Astrocyte (in vitro differentiated cells and primary cell): Measurements from ENCODE around the gene MKI67.

Source experiments
- EZH2 ChIP-seq: IDR thresholded peaks from 2 replicates; pipeline ENCODE4 v1.6.1; 2012; ENCODE audit warnings: mild to moderate bottlenecking, low read length, inconsistent platforms; ENCODE audit not compliant: insufficient read depth
- TF ChIP-seq, protein P1 (sequence below): IDR thresholded peaks from 2 replicates; pipeline ENCODE4 v1.5.1; 2011; ENCODE audit warnings: low read depth, mild to moderate bottlenecking, inconsistent platforms, low read length, moderate library complexity; ENCODE audit not compliant: insufficient read depth

DNA sequence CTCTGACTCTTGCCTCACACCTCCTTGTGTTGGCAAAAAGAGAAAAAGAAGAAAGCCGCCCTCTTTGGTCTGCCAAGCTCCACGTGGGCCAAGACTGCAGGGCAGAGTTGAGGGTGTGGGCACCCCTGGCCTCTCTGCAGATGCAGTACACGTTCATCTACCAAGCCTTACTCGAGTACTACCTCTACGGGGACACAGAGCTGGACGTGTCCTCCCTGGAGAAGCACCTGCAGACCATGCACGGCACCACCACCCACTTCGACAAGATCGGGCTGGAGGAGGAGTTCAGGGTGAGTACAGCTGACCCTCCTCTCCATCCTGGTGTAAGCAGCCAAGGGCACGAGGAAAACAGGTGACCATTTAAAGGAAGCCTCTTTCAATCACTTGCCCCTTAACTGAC, 56.1 kb downstream of the MKI67 start:
- TF ChIP-seq EZH2: no peak
- TF ChIP-seq, protein P1, sequence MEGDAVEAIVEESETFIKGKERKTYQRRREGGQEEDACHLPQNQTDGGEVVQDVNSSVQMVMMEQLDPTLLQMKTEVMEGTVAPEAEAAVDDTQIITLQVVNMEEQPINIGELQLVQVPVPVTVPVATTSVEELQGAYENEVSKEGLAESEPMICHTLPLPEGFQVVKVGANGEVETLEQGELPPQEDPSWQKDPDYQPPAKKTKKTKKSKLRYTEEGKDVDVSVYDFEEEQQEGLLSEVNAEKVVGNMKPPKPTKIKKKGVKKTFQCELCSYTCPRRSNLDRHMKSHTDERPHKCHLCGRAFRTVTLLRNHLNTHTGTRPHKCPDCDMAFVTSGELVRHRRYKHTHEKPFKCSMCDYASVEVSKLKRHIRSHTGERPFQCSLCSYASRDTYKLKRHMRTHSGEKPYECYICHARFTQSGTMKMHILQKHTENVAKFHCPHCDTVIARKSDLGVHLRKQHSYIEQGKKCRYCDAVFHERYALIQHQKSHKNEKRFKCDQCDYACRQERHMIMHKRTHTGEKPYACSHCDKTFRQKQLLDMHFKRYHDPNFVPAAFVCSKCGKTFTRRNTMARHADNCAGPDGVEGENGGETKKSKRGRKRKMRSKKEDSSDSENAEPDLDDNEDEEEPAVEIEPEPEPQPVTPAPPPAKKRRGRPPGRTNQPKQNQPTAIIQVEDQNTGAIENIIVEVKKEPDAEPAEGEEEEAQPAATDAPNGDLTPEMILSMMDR: no peak
